CD4-positive, alpha-beta T cell (primary cell): Measurements from ENCODE around the gene MEPE. TPM values are rescaled to one million over a fixed set of nuclear protein-coding genes. Genes with fewer than 3 reads are reported as not detected.

Source experiments
- ATAC-seq: fragments of 200-7000 bp; cut with Tn5 transposase; one replicate; pipeline ENCODE4 v1.10.0; 2022; ENCODE audit warnings: mild to moderate bottlenecking; ENCODE audit not compliant: poor library complexity
- CTCF ChIA-PET: fragments of 350-600 bp; sonication (Branson Sonifier 250); formaldehyde crosslinking; loops from one replicate; lab custom pipeline; 2021; ENCODE audit warnings: antibody characterized with exemption, inconsistent platforms; lab: Charles Lee
- POLR2A ChIA-PET: fragments of 350-600 bp; sonication (Branson Sonifier 250); formaldehyde crosslinking; loops from one replicate; lab custom pipeline; 2021; ENCODE audit warnings: antibody characterized with exemption, inconsistent platforms; lab: Charles Lee
- DNase-seq, 14 experiments: peaks; one replicate each; pipeline ENCODE4 v3.0.0-alpha.2; 2013 to 2020; ENCODE audit warnings: mixed read lengths in 2 of 14
- H3K27ac ChIP-seq, 2 donors: one replicate each; pipeline versions ENCODE4 v1.5.1 to v1.7.0; 2013; ENCODE audit warnings: low read length in 2 of 2, low read depth in 1 of 2, mild to moderate bottlenecking in 1 of 2
- H3K27me3 ChIP-seq, 2 experiments: 1 replicate in 1 of 2; 2 replicates in 1 of 2; pipeline versions ENCODE4 v1.6.1 to v1.7.0; 2013; ENCODE audit warnings: low read length in 2 of 2, control low read depth in 1 of 2, mild to moderate bottlenecking in 1 of 2, moderate library complexity in 1 of 2; ENCODE audit not compliant: insufficient read depth in 2 of 2, control insufficient read depth in 1 of 2
- H3K36me3 ChIP-seq: one replicate; pipeline ENCODE4 v1.6.1; 2013; ENCODE audit warnings: low read length, control low read depth; ENCODE audit not compliant: insufficient read depth
- H3K4me1 ChIP-seq: one replicate; pipeline ENCODE4 v1.6.1; 2013; ENCODE audit warnings: low read length, control low read depth; ENCODE audit not compliant: insufficient read depth
- H3K4me3 ChIP-seq: one replicate; pipeline ENCODE4 v1.5.1; 2013; ENCODE audit warnings: mild to moderate bottlenecking, low read length, moderate library complexity
- H3K9me3 ChIP-seq, 2 experiments: 1 replicate in 1 of 2; 2 replicates in 1 of 2; pipeline versions ENCODE4 v1.6.1 to v1.7.0; 2013; ENCODE audit warnings: low read length in 2 of 2, mild to moderate bottlenecking in 2 of 2, control low read depth in 1 of 2, moderate library complexity in 1 of 2; ENCODE audit not compliant: control insufficient read depth in 1 of 2, insufficient read depth in 1 of 2
- H3K27ac Mint-ChIP-seq: one replicate; pipeline ENCODE4 v1.8.0; 2020; ENCODE audit warnings: mixed read lengths
- H3K27me3 Mint-ChIP-seq: one replicate; pipeline ENCODE4 v1.8.0; 2021; ENCODE audit warnings: mixed read lengths
- H3K36me3 Mint-ChIP-seq: one replicate; pipeline ENCODE4 v1.8.0; 2021; ENCODE audit warnings: low read depth, mixed read lengths
- H3K4me1 Mint-ChIP-seq: one replicate; pipeline ENCODE4 v1.8.0; 2021; ENCODE audit warnings: low read depth, mixed read lengths
- H3K4me3 Mint-ChIP-seq: one replicate; pipeline ENCODE4 v1.8.0; 2020; ENCODE audit warnings: mild to moderate bottlenecking, mixed read lengths
- H3K9me3 Mint-ChIP-seq: one replicate; pipeline ENCODE4 v1.8.0; 2020; ENCODE audit warnings: mixed read lengths
- intact Hi-C, 2 experiments: fragments of 100-400 bp; cut with DNase I in 1 of 2; cut with micrococcal nuclease in 1 of 2; formaldehyde crosslinking; loops; one replicate each; pipeline versions ENCODE4 v1.15.1 to v1.9.0; 2023 to 2025; cut with DNase I, micrococcal nuclease
- total RNA-seq, 174 experiments: library from RNA in 2 of 174; stranded (reverse) in 2 of 174; gene quantifications; one replicate each; pipeline ENCODE4 v1.2.3 and lab custom pipeline; 2021 to 2026
- TF ChIP-seq, protein P1 (sequence below): fragments of 200-600 bp; IDR thresholded peaks from one replicate; pipeline ENCODE4 v1.8.0; 2022; ENCODE audit warnings: antibody characterized with exemption, mild to moderate bottlenecking

MEPE gene
- total RNA-seq, 2 experiments from 2014 or later = not detected

DNA sequence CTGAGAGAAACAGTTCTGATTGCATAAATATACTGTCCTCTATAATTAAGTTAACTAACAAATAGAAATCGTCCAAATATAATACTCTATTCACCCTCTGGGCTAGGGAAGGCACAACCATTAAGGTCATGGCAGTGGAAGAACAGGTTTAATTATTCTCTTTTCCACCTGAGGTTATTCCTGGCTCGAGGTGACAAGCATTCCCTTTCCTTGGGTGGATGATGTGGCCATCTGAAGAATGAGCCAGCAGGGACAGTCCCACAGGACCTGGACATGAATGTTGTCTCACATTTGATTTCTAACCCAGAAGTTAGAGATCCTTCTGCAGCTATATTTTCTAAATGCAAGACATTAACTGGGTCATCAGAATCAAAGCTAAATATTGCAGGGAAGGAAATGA lies 27.9 kb upstream of the MEPE start:
- no peaks in the 10 kb centered on the region for H3K4me1 ChIP-seq
- intact Hi-C loops = no loop called here
- ATAC-seq (no peak), DNase-seq (no peak)
- Mint-ChIP-seq H3K27me3 (no peaks in the 10 kb centered on the region), H3K9me3 (no peaks in the 10 kb centered on the region), H3K36me3 (no peaks in the 10 kb centered on the region), H3K4me3 (no peak overlapping the region), H3K27ac (no peak overlapping the region), H3K4me1 (no peaks in the 10 kb centered on the region)
- CTCF ChIA-PET = no interaction called here
- no peaks in the 10 kb centered on the region for H3K27me3 ChIP-seq
- H3K27ac ChIP-seq = no peak overlapping the region
- POLR2A ChIA-PET = no interaction called here
- no peak overlapping the region for H3K4me3 ChIP-seq
- H3K9me3 ChIP-seq = no peaks in the 10 kb centered on the region
- no peaks in the 10 kb centered on the region for H3K36me3 ChIP-seq
- TF ChIP-seq, protein P1, sequence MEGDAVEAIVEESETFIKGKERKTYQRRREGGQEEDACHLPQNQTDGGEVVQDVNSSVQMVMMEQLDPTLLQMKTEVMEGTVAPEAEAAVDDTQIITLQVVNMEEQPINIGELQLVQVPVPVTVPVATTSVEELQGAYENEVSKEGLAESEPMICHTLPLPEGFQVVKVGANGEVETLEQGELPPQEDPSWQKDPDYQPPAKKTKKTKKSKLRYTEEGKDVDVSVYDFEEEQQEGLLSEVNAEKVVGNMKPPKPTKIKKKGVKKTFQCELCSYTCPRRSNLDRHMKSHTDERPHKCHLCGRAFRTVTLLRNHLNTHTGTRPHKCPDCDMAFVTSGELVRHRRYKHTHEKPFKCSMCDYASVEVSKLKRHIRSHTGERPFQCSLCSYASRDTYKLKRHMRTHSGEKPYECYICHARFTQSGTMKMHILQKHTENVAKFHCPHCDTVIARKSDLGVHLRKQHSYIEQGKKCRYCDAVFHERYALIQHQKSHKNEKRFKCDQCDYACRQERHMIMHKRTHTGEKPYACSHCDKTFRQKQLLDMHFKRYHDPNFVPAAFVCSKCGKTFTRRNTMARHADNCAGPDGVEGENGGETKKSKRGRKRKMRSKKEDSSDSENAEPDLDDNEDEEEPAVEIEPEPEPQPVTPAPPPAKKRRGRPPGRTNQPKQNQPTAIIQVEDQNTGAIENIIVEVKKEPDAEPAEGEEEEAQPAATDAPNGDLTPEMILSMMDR = no peak

DNA sequence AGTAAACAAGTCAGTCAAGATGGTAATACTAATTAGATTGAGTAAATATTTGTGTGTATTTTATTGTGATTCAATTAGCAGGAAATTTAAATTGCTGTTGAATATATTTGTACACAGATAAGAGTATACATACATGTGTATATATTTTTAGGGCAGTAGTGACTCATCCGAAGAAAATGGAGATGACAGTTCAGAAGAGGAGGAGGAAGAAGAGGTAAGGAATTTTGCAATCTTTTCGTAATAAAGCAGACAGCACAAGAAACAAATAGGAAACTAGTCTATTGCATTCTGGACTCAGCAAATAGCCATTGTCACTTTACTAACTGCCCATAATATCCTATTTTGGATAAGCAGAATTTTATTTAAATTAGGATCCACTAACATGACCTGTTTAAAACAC lies 26.8 kb upstream of the MEPE start:
- Histone ChIP-seq H3K36me3 (no peaks in the 10 kb centered on the region), H3K4me1 (no peaks in the 10 kb centered on the region), H3K27ac (no peak overlapping the region), H3K27me3 (no peaks in the 10 kb centered on the region), H3K4me3 (no peak overlapping the region), H3K9me3 (no peaks in the 10 kb centered on the region)
- Mint-ChIP-seq H3K36me3 (no peaks in the 10 kb centered on the region), H3K4me3 (no peak overlapping the region), H3K4me1 (no peaks in the 10 kb centered on the region), H3K9me3 (no peaks in the 10 kb centered on the region), H3K27me3 (no peaks in the 10 kb centered on the region), H3K27ac (no peak overlapping the region)
- ChIA-PET CTCF (no interaction called here), POLR2A (no interaction called here)
- TF ChIP-seq, protein P1 = no peak
- intact Hi-C loops = no loop called here
- ATAC-seq (no peak), DNase-seq (no peak)

DNA sequence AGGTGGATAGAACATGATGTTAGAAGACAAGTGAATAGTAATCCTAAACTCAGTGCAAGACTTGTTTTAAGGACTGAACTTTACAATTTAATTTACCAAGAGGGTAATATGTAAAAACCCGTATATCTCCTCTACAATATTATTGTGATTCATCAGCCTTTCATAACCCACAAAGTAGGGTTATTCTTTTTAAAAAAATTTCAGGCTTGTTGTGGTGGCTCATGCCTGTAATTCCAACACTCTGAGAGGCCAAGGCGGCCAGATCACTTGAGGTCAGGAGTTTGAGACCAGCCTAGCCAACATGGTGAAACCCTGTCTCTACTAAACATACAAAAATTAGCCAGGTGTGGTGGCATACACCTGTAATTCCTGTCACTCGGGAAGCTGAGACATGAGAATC lies 26.2 kb upstream of the MEPE start:
- no peaks in the 10 kb centered on the region for H3K27me3 ChIP-seq
- no peaks in the 10 kb centered on the region for H3K27me3 Mint-ChIP-seq
- intact Hi-C loops = no loop called here
- CTCF ChIA-PET = no interaction called here
- ATAC-seq (no peak), DNase-seq (no peak)
- POLR2A ChIA-PET = no interaction called here
- no peaks in the 10 kb centered on the region for H3K4me1 Mint-ChIP-seq
- no peaks in the 10 kb centered on the region for H3K4me1 ChIP-seq
- H3K36me3 ChIP-seq = no peaks in the 10 kb centered on the region
- no peak overlapping the region for H3K4me3 Mint-ChIP-seq
- no peak overlapping the region for H3K27ac Mint-ChIP-seq
- TF ChIP-seq, protein P1 = no peak
- H3K36me3 Mint-ChIP-seq = no peaks in the 10 kb centered on the region
- H3K27ac ChIP-seq = no peak overlapping the region
- no peak overlapping the region for H3K4me3 ChIP-seq
- no peaks in the 10 kb centered on the region for H3K9me3 Mint-ChIP-seq
- no peaks in the 10 kb centered on the region for H3K9me3 ChIP-seq
